Stomach (tissue), 9 donors: ENCODE results near the gene SPAG9. TPM values are rescaled to one million over a fixed set of nuclear protein-coding genes. Genes with fewer than 3 reads are reported as not detected.
"Not testable (repeated sequence)": the region's sequence is repeated elsewhere in the genome, so short reads cannot be mapped to it uniquely, and the experiment has no call there.

Source experiments
- DNase-seq, 2 donors: peaks; one replicate each; pipeline versions ENCODE4 v3.0.0 to v3.0.0-alpha.2; 2013 to 2019
- H3K27ac ChIP-seq, 5 donors: fragments of 200-600 bp in 4 of 5; sonication (generic) in 4 of 5; one replicate each; pipeline ENCODE4 v1.5.1; 2013 to 2019; ENCODE audit warnings: mild to moderate bottlenecking in 1 of 5, moderate library complexity in 1 of 5
- H3K27me3 ChIP-seq, 3 donors: fragments of 200-600 bp; sonication (generic); one replicate each; pipeline ENCODE4 v1.5.1; 2017 to 2019; ENCODE audit warnings: mixed run types in 1 of 3
- H3K36me3 ChIP-seq, 4 donors: fragments of 200-600 bp; sonication (generic); 1 replicate in 3 of 4; 2 replicates in 1 of 4; pipeline ENCODE4 v1.5.1; 2016 to 2019
- H3K4me1 ChIP-seq, 4 donors: fragments of 200-600 bp; sonication (generic); one replicate each; pipeline ENCODE4 v1.5.1; 2016 to 2019
- H3K4me3 ChIP-seq, 4 donors: fragments of 200-600 bp; sonication (generic) in 3 of 4; one replicate each; pipeline ENCODE4 v1.5.1; 2016 to 2019; ENCODE audit warnings: mild to moderate bottlenecking in 1 of 4
- H3K9me3 ChIP-seq, 4 donors: fragments of 200-600 bp; sonication (generic); one replicate each; pipeline ENCODE4 v1.5.1; 2016 to 2019
- CTCF ChIP-seq, 7 experiments: fragments of 450-650 bp in 4 of 7; fragments of 200-600 bp in 3 of 7; sonication (generic) in 3 of 7; IDR thresholded peaks; one replicate each; pipeline ENCODE4 v1.5.1; 2016 to 2019; ENCODE audit warnings: antibody characterized with exemption in 7 of 7, control low read depth in 2 of 7, mild to moderate bottlenecking in 1 of 7
- EP300 ChIP-seq: sonication (generic); formaldehyde crosslinking; IDR thresholded peaks from one replicate; pipeline ENCODE4 v1.6.1; 2017; ENCODE audit warnings: antibody characterized with exemption
- POLR2A ChIP-seq, 4 donors: fragments of 450-650 bp; IDR thresholded peaks; one replicate each; pipeline ENCODE4 v1.6.1; 2016; ENCODE audit warnings: antibody characterized with exemption in 4 of 4, control low read depth in 2 of 4, mild to moderate bottlenecking in 1 of 4, moderate library complexity in 1 of 4
- POLR2AphosphoS5 ChIP-seq, 3 donors: sonication (generic); formaldehyde crosslinking; IDR thresholded peaks; one replicate each; pipeline ENCODE4 v1.6.1; 2016; ENCODE audit warnings: antibody characterized with exemption in 3 of 3
- WGBS, 5 donors: extraction: QIAGEN DNeasy Blood & Tissue Kit in 3 of 5; methylation state at CpG; one replicate each; pipeline versions ENCODE4 v1.1.5 to v1.1.7; 2013 to 2018; 5-methylcytosine and 5-hydroxymethylcytosine counted together
- intact Hi-C: fragments of 100-400 bp; cut with DNase I; formaldehyde crosslinking; loops from one replicate; pipeline ENCODE4 v1.15.1; 2023; ENCODE audit warnings: low total_unique reads
- polyA plus RNA-seq, 3 donors: library from polyadenylated mRNA; stranded (reverse); fragments of 200-250 nt; gene quantifications; one replicate each; pipeline ENCODE4 v1.2.3, GENCODE V29; 2013
- total RNA-seq, 5 donors: library from RNA; depleted of rRNA; stranded (reverse); fragments of >200 nt; gene quantifications; one replicate each; pipeline versions ENCODE4 v1.1.0 to v1.2.3, GENCODE V29; 2014 to 2016
- donor health status: healthy with polysubstance abuse.
- donor health status: Bipolar disorder and iron deficiency.
- donor health status: healthy.

Gene SPAG9
- total and polyA plus RNA-seq, 8 donors = 10.2 to 209 (median 56.5) TPM

GRCh38 chr17:51132964-51133319, 12.3 kb upstream of the SPAG9 start:
- Histone ChIP-seq H3K9me3 (no peaks in the 10 kb centered on the region), H3K27ac (peak overlapping the region in 3 of 5 donors; percentile 15 to 56 (median 22)), H3K27me3 (no peaks in the 10 kb centered on the region), H3K36me3 (no peaks in the 10 kb centered on the region), H3K4me1 (peaks cover 0 to 16% (median 8%) of the 10 kb centered on the region in 4 donors), H3K4me3 (no peak overlapping the region)
- intact Hi-C loops = no loop called here
- peak in 1 of 2 donors; percentile 69 for DNase-seq
- no peak for TF ChIP-seq EP300
- TF ChIP-seq CTCF (IDR thresholded peaks at IDR 0.05) = no peak
- TF ChIP-seq POLR2AphosphoS5 (IDR thresholded peaks at IDR 0.05) = no peak
- TF ChIP-seq POLR2A (IDR thresholded peaks at IDR 0.05) = no peak

GRCh38 chr17:51128076-51128475, 7.4 kb upstream of the SPAG9 start:
- DNase-seq = no peak
- 47 to 74% (median 66%) methylated on average over 3 of the region's 3 CpGs for WGBS, 5 donors
- Histone ChIP-seq H3K9me3 (no peaks in the 10 kb centered on the region), H3K36me3 (no peaks in the 10 kb centered on the region), H3K27ac (peak overlapping the region in 1 of 5 donors; percentile 26), H3K4me3 (no peak overlapping the region), H3K4me1 (peaks cover 0 to 31% (median 12%) of the 10 kb centered on the region in 4 donors), H3K27me3 (no peaks in the 10 kb centered on the region)
- no peak for TF ChIP-seq CTCF (IDR thresholded peaks at IDR 0.05)
- no peak for TF ChIP-seq POLR2A (IDR thresholded peaks at IDR 0.05)
- no peak for TF ChIP-seq POLR2AphosphoS5 (IDR thresholded peaks at IDR 0.05)
- TF ChIP-seq EP300 = no peak
- intact Hi-C loops = no loop called here

- intact Hi-C loops = no loop called here
- TF ChIP-seq POLR2A (IDR thresholded peaks at IDR 0.05) = no peak
- TF ChIP-seq EP300 = no peak
- TF ChIP-seq CTCF (IDR thresholded peaks at IDR 0.05) = no peak
- TF ChIP-seq POLR2AphosphoS5 (IDR thresholded peaks at IDR 0.05) = no peak
- Histone ChIP-seq H3K4me3 (no peak overlapping the region), H3K27me3 (no peaks in the 10 kb centered on the region), H3K9me3 (no peaks in the 10 kb centered on the region), H3K27ac (peak overlapping the region in 2 of 5 donors; percentile 2 to 49), H3K36me3 (no peaks in the 10 kb centered on the region), H3K4me1 (peaks cover 0 to 26% (median 14%) of the 10 kb centered on the region in 4 donors)
- DNase-seq = no peak
- 88 to 92% (median 90%) methylated on average over 5 of the region's 5 CpGs for WGBS, 5 donors
Observed at GRCh38 chr17:51124640-51125503, 4.2 kb upstream of the SPAG9 start.

GRCh38 chr17:51122473-51123115, 1.9 kb upstream of the SPAG9 start:
- WGBS, 5 donors = 77 to 83% (median 79%) methylated on average over 10 of the region's 10 CpGs

More at GRCh38 chr17:51122473-51123115, 1.9 kb upstream of the SPAG9 start:
- H3K9me3 ChIP-seq, H3K4me3 ChIP-seq, H3K27me3 ChIP-seq, intact Hi-C loops, DNase-seq, H3K36me3 ChIP-seq: not testable (repeated sequence)
- Histone ChIP-seq H3K27ac (peak overlapping the region in 4 of 5 donors; percentile 98 to 99 (median 99)), H3K4me1 (peaks cover 20 to 43% (median 30%) of the 10 kb centered on the region in 4 donors)
